ENCODE data around the gene KCNT2. TPM values are rescaled to one million over a fixed set of nuclear protein-coding genes. Genes with fewer than 3 reads are reported as not detected.

Gene KCNT2
- total and polyA plus RNA-seq, 4 experiments from 2014 or later = not detected

- no peaks in the 10 kb centered on the region for H3K4me1 ChIP-seq (ENCODE audit: insufficient read depth, low read length)
- DNase-seq = no peak
- H3K27me3 ChIP-seq (ENCODE audit: insufficient read depth, low read length) = no peaks in the 10 kb centered on the region
- Mint-ChIP-seq H3K27ac (no peak overlapping the region), H3K4me1 (no peaks in the 10 kb centered on the region), H3K36me3 (no peaks in the 10 kb centered on the region), H3K4me3 (no peak overlapping the region), H3K9me3 (no peaks in the 10 kb centered on the region), H3K27me3 (no peaks in the 10 kb centered on the region)
- intact Hi-C loops (cut with micrococcal nuclease) = no loop called here
- ChIA-PET POLR2A (ENCODE audit: partially characterized antibody) (no interaction called here), CTCF (ENCODE audit: partially characterized antibody) (no interaction called here)
- H3K27ac ChIP-seq (ENCODE audit: low read depth, low read length) = no peak overlapping the region
- no peak overlapping the region for H3K4me3 ChIP-seq (ENCODE audit: low read length in 2 of 2)
- no peaks in the 10 kb centered on the region for H3K36me3 ChIP-seq (ENCODE audit: insufficient read depth, low read length)
- no peaks in the 10 kb centered on the region for H3K9me3 ChIP-seq (ENCODE audit: control insufficient read depth in 1 of 2, low read length in 2 of 2)
These were observed 393.4 kb downstream of the KCNT2 start for GRCh38 chr1:196214866-196215265.

GRCh38 chr1:196209983-196210382, 398.3 kb downstream of the KCNT2 start:
- intact Hi-C loops (cut with micrococcal nuclease) = no loop called here
- no peaks in the 10 kb centered on the region for H3K4me1 ChIP-seq (ENCODE audit: insufficient read depth, low read length)
- Mint-ChIP-seq H3K4me1 (no peaks in the 10 kb centered on the region), H3K9me3 (peaks cover 0 to 8% (median 0%) of the 10 kb centered on the region in 8 donors), H3K27me3 (no peaks in the 10 kb centered on the region), H3K4me3 (no peak overlapping the region), H3K36me3 (no peaks in the 10 kb centered on the region), H3K27ac (no peak overlapping the region)
- ChIA-PET POLR2A (ENCODE audit: partially characterized antibody) (no interaction called here), CTCF (ENCODE audit: partially characterized antibody) (no interaction called here)
- no peak overlapping the region for H3K27ac ChIP-seq (ENCODE audit: low read depth, low read length)
- H3K27me3 ChIP-seq (ENCODE audit: insufficient read depth, low read length) = no peaks in the 10 kb centered on the region
- no peaks in the 10 kb centered on the region for H3K9me3 ChIP-seq (ENCODE audit: control insufficient read depth in 1 of 2, low read length in 2 of 2)
- no peak for DNase-seq
- no peaks in the 10 kb centered on the region for H3K36me3 ChIP-seq (ENCODE audit: insufficient read depth, low read length)
- no peak overlapping the region for H3K4me3 ChIP-seq (ENCODE audit: low read length in 2 of 2)

GRCh38 chr1:196209265-196209664, 399.0 kb downstream of the KCNT2 start:
- DNase-seq = no peak
- no peaks in the 10 kb centered on the region for H3K9me3 ChIP-seq (ENCODE audit: control insufficient read depth in 1 of 2, low read length in 2 of 2)
- H3K27ac ChIP-seq (ENCODE audit: low read depth, low read length) = no peak overlapping the region
- Mint-ChIP-seq H3K4me3 (no peak overlapping the region), H3K9me3 (peaks cover 0 to 8% (median 0%) of the 10 kb centered on the region in 8 donors), H3K27me3 (no peaks in the 10 kb centered on the region), H3K36me3 (no peaks in the 10 kb centered on the region), H3K27ac (no peak overlapping the region), H3K4me1 (no peaks in the 10 kb centered on the region)
- H3K36me3 ChIP-seq (ENCODE audit: insufficient read depth, low read length) = no peaks in the 10 kb centered on the region
- ChIA-PET POLR2A (ENCODE audit: partially characterized antibody) (no interaction called here), CTCF (ENCODE audit: partially characterized antibody) (no interaction called here)
- no peaks in the 10 kb centered on the region for H3K27me3 ChIP-seq (ENCODE audit: insufficient read depth, low read length)
- intact Hi-C loops (cut with micrococcal nuclease) = no loop called here
- no peak overlapping the region for H3K4me3 ChIP-seq (ENCODE audit: low read length in 2 of 2)
- H3K4me1 ChIP-seq (ENCODE audit: insufficient read depth, low read length) = no peaks in the 10 kb centered on the region

DNA sequence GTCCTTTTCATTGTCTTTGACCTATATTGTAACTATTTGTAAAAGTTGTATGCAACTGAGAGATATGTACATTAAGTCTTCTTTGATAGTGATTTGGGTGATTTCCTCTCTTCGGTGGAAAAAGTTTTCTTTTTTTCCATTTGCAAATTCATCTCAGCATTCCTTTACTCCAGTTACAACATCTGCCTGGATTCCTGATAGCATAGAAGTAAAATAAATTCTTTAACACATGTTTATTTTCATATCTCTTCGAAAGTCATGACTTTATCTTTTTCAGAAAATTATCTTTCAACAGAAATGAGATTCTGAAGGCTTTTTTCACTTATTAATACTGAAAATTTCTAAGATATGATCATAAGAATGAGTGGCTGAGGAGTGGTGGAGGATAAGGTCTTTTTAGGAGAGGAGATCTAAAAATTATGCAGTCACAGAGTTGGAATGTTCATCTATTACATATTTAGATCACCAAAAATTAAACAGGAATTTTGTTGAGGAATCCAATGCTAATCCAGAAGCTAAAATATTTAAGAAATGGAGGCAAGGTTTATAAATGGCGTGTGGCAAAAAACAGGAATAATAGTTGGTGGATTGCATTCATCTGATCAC, 400.5 kb downstream of the KCNT2 start:
- CTCF ChIA-PET (ENCODE audit: partially characterized antibody) = no interaction called here
- Histone ChIP-seq H3K4me1 (ENCODE audit: insufficient read depth, low read length) (no peaks in the 10 kb centered on the region), H3K9me3 (ENCODE audit: control insufficient read depth in 1 of 2, low read length in 2 of 2) (no peaks in the 10 kb centered on the region), H3K27ac (ENCODE audit: low read depth, low read length) (no peak overlapping the region), H3K36me3 (ENCODE audit: insufficient read depth, low read length) (no peaks in the 10 kb centered on the region), H3K4me3 (ENCODE audit: low read length in 2 of 2) (no peak overlapping the region), H3K27me3 (ENCODE audit: insufficient read depth, low read length) (no peaks in the 10 kb centered on the region)
- intact Hi-C loops (cut with micrococcal nuclease) = no loop called here
- Mint-ChIP-seq H3K36me3 (no peaks in the 10 kb centered on the region), H3K4me3 (no peak overlapping the region), H3K27ac (no peak overlapping the region), H3K4me1 (no peaks in the 10 kb centered on the region), H3K9me3 (peaks cover 0 to 8% (median 0%) of the 10 kb centered on the region in 8 donors), H3K27me3 (no peaks in the 10 kb centered on the region)
- POLR2A ChIA-PET (ENCODE audit: partially characterized antibody) = no interaction called here
- DNase-seq = no peak

DNA sequence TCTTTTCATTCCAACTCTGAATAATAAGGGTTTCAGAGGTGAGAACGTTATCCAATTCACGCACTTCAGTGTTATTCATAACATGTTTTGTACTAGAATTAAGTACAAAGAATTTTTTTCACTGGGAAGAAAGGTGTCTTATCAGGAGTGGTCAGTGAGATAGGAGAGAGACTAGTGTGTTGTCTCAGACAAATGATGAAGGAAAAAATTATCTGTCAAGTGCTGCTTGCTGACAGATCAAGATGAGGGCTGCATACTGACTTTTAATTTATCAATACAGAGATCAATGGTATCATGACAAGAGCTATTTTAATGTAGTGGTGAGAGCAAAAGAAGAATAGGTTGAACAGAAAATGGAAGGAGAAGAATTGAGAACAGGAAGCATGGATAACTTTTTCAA, 402.4 kb downstream of the KCNT2 start:
- H3K27ac Mint-ChIP-seq = no peak overlapping the region
- Histone ChIP-seq H3K4me1 (ENCODE audit: insufficient read depth, low read length) (no peaks in the 10 kb centered on the region), H3K36me3 (ENCODE audit: insufficient read depth, low read length) (no peaks in the 10 kb centered on the region), H3K27ac (ENCODE audit: low read depth, low read length) (no peak overlapping the region), H3K27me3 (ENCODE audit: insufficient read depth, low read length) (no peaks in the 10 kb centered on the region), H3K9me3 (ENCODE audit: control insufficient read depth in 1 of 2, low read length in 2 of 2) (no peaks in the 10 kb centered on the region), H3K4me3 (ENCODE audit: low read length in 2 of 2) (no peak overlapping the region)
- H3K36me3 Mint-ChIP-seq = no peaks in the 10 kb centered on the region
- POLR2A ChIA-PET (ENCODE audit: partially characterized antibody) = no interaction called here
- H3K4me3 Mint-ChIP-seq = no peak overlapping the region
- intact Hi-C loops (cut with micrococcal nuclease) = no loop called here
- H3K4me1 Mint-ChIP-seq = no peaks in the 10 kb centered on the region
- CTCF ChIA-PET (ENCODE audit: partially characterized antibody) = no interaction called here
- H3K27me3 Mint-ChIP-seq = no peaks in the 10 kb centered on the region
- peaks cover 0 to 8% (median 0%) of the 10 kb centered on the region in 8 donors for H3K9me3 Mint-ChIP-seq
- DNase-seq = no peak

DNA sequence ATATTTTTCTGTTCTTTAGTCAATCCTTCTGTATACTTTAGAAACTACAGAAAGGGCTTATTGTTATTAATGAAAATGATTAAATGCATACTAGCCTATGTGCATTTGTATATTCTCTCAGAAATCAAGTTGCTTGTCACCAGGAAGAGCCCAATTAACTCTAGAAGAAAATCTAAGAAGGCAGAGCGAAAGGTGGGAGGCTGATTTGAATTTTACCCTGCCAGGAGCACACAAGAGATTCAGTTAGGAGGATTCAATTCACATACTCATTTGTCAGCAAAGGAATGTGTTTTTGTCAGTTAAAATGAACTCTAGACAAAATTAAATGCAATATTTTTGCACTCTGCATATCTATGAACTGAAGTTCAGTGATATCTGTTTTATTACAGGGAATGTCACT, 411.8 kb downstream of the KCNT2 start:
- H3K27ac ChIP-seq (ENCODE audit: low read depth, low read length) = no peak overlapping the region
- H3K27ac Mint-ChIP-seq = no peak overlapping the region
- intact Hi-C loops (cut with micrococcal nuclease) = no loop called here
- H3K4me3 Mint-ChIP-seq = no peak overlapping the region
- H3K9me3 Mint-ChIP-seq = peaks cover 0 to 6% (median 3%) of the 10 kb centered on the region in 8 donors
- peaks cover 0 to 2% of the 10 kb centered on the region in 2 donors for H3K27me3 Mint-ChIP-seq
- ChIA-PET POLR2A (ENCODE audit: partially characterized antibody) (no interaction called here), CTCF (ENCODE audit: partially characterized antibody) (no interaction called here)
- H3K4me1 Mint-ChIP-seq = no peaks in the 10 kb centered on the region
- DNase-seq = no peak
- H3K4me3 ChIP-seq (ENCODE audit: low read length in 2 of 2) = no peak overlapping the region
- H3K4me1 ChIP-seq (ENCODE audit: insufficient read depth, low read length) = no peaks in the 10 kb centered on the region
- H3K36me3 Mint-ChIP-seq = no peaks in the 10 kb centered on the region
- no peaks in the 10 kb centered on the region for H3K9me3 ChIP-seq (ENCODE audit: control insufficient read depth in 1 of 2, low read length in 2 of 2)
- H3K36me3 ChIP-seq (ENCODE audit: insufficient read depth, low read length) = no peaks in the 10 kb centered on the region
- no peaks in the 10 kb centered on the region for H3K27me3 ChIP-seq (ENCODE audit: insufficient read depth, low read length)

DNA sequence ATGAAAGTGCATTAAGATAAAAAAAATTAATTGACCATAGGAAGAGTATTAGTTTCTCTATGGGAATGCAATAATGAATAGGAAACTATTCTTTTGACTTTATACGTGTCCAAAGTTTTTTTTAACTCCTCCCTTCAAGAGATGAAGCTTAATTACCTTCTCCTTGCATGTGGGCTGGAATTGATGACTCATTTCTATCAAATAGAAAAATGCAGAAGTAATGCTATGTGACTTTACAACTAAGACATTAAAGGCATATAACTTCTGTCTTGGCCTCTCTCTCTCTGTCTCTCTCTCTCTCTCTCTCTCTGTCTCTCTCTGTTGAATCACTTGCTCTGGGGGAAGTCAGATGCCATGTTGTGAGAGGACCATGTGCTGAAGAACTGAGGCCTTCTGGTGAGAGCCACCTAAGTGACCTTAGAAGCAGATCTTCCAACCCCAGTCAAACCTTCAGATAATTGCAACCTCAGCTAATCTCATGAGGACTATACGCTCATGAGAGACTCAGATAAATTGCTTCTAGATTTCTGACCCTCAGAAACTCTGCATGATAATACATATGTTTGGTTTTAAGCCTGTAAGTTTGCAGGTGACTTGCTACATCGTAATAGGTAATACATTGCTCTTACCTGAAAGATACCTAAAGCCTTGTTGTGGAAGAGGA, 414.2 kb downstream of the KCNT2 start:
- no peak overlapping the region for H3K27ac Mint-ChIP-seq
- peaks cover 0 to 2% of the 10 kb centered on the region in 2 donors for H3K27me3 Mint-ChIP-seq
- intact Hi-C loops (cut with micrococcal nuclease) = no loop called here
- H3K4me3 Mint-ChIP-seq = no peak overlapping the region
- H3K4me1 ChIP-seq (ENCODE audit: insufficient read depth, low read length) = no peaks in the 10 kb centered on the region
- DNase-seq = no peak
- no peak overlapping the region for H3K27ac ChIP-seq (ENCODE audit: low read depth, low read length)
- H3K36me3 Mint-ChIP-seq = no peaks in the 10 kb centered on the region
- POLR2A ChIA-PET (ENCODE audit: partially characterized antibody) = no interaction called here
- H3K9me3 Mint-ChIP-seq = peaks cover 0 to 20% (median 8%) of the 10 kb centered on the region in 8 donors
- no peaks in the 10 kb centered on the region for H3K27me3 ChIP-seq (ENCODE audit: insufficient read depth, low read length)
- no peaks in the 10 kb centered on the region for H3K9me3 ChIP-seq (ENCODE audit: control insufficient read depth in 1 of 2, low read length in 2 of 2)
- H3K36me3 ChIP-seq (ENCODE audit: insufficient read depth, low read length) = no peaks in the 10 kb centered on the region
- H3K4me1 Mint-ChIP-seq = no peaks in the 10 kb centered on the region
- CTCF ChIA-PET (ENCODE audit: partially characterized antibody) = no interaction called here
- H3K4me3 ChIP-seq (ENCODE audit: low read length in 2 of 2) = no peak overlapping the region

All from CD4-positive, alpha-beta memory T cell (primary cell).